Right atrium auricular region (tissue), 2 donors: ENCODE results near the gene PNLDC1. TPM values are rescaled to one million over a fixed set of nuclear protein-coding genes. Genes with fewer than 3 reads are reported as not detected.
A peak's percentile ranks its signal among the peaks of the same experiment; 100 is the strongest.

Source experiments
- DNase-seq: peaks from one replicate; pipeline ENCODE4 v3.0.0-alpha.2; 2019; ENCODE audit warnings: low spot score
- H3K27ac ChIP-seq, 2 donors: fragments of 200-600 bp; sonication (generic); 1 replicate in 1 of 2; 2 replicates in 1 of 2; pipeline ENCODE4 v1.5.1; 2016 to 2019
- H3K27me3 ChIP-seq, 2 donors: fragments of 200-600 bp; sonication (generic); one replicate each; pipeline versions ENCODE4 v1.5.1 to v1.6.0; 2017 to 2019
- H3K36me3 ChIP-seq: fragments of 200-600 bp; sonication (generic); one replicate; pipeline ENCODE4 v1.5.1; 2016
- H3K4me1 ChIP-seq, 2 donors: fragments of 200-600 bp; sonication (generic); one replicate each; pipeline versions ENCODE4 v1.5.1 to v1.6.0; 2017 to 2019
- H3K4me3 ChIP-seq, 2 donors: fragments of 200-600 bp; sonication (generic); 1 replicate in 1 of 2; 2 replicates in 1 of 2; pipeline ENCODE4 v1.5.1; 2017 to 2019; ENCODE audit warnings: mild to moderate bottlenecking in 1 of 2, moderate library complexity in 1 of 2
- H3K9me3 ChIP-seq, 2 donors: fragments of 200-600 bp; sonication (generic); one replicate each; pipeline ENCODE4 v1.5.1; 2019
- CTCF ChIP-seq, 2 donors: fragments of 200-600 bp; sonication (generic); IDR thresholded peaks; one replicate each; pipeline ENCODE4 v1.5.1; 2019; ENCODE audit warnings: antibody characterized with exemption in 2 of 2
- total RNA-seq, 2 donors: library from RNA; depleted of rRNA; stranded (reverse); fragments of >200 nt; gene quantifications; one replicate each; pipeline ENCODE4 v1.1.0, GENCODE V29; 2016

Gene PNLDC1
- total RNA-seq, 2 donors from 2014 or later = 0.33 TPM; not detected in 1

DNA sequence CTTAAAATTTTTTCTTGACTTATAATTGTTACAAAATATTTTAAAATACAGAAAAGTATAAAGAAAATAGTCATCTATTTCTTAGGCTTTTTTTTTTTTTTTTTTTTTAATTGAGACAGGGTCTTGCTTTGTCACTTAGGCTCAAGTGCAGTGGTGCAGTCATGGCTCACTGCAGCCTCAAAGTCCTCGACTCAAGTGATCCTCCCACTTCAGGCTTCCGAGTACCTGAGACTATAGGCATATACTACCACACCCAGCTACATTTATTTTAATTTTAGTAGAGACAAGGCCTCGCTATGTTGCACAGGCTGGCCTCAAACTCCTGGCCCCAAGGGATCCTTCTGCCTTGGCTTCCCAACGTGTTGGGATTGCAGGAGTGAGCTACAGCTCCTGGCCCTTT is 43.6 kb upstream of the PNLDC1 start:
- no peaks in the 10 kb centered on the region for H3K27me3 ChIP-seq
- no peak overlapping the region for H3K27ac ChIP-seq
- H3K4me3 ChIP-seq = no peak overlapping the region
- no peaks in the 10 kb centered on the region for H3K9me3 ChIP-seq
- H3K4me1 ChIP-seq = peaks cover 0 to 10% of the 10 kb centered on the region in 2 donors
- TF ChIP-seq CTCF (IDR thresholded peaks at IDR 0.05) = no peak
- DNase-seq = no peak
- peaks cover 43% of the 10 kb centered on the region for H3K36me3 ChIP-seq

DNA sequence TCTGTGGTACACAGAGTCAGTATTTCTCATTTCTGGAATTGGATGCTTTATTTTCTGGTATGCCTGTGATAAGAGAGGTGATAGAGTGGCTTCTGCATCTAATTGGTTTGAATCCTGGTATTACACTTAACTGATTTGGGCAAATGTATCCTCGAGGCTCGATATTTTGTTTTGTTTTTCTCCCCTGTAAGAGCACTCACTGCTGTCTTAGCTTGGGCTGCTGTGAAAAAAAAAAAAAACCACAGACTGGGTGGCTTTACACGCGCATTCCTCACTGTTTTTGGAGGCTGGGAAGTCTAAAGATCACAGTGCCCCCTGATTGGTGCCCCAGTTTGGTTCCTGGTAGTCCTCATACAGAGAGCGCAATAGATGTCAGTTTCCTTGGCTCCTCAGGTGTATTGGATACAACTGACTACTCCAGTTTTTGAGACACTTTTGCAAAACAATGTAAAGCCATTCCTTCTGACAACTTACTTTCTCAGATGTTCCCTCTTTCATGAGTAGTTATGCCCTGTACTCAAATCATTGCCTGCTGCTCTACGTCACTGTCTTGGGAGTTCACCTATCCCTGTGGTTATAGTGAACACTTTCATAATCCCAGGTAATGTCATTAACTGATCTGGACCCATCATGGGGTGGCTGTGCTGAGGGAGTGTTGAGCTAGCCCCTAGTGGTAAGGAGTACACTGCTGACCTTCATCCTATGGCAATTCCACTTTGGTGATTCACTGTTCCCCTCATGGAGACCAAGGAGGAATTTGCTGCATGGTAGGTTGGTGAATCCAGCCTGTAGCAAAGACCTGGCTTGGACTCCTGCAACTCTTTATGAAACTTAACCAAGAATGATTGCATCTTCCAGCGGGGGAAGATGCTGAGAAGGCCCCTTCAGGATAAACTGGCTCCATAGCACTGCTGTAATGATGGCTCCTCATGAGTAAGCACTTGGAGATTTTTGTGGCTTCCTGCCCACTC is 41.8 kb upstream of the PNLDC1 start:
- Histone ChIP-seq H3K4me3 (no peak overlapping the region), H3K27me3 (no peaks in the 10 kb centered on the region), H3K36me3 (peaks cover 28% of the 10 kb centered on the region), H3K4me1 (peaks cover 0 to 18% of the 10 kb centered on the region in 2 donors), H3K9me3 (no peaks in the 10 kb centered on the region), H3K27ac (no peak overlapping the region)
- TF ChIP-seq CTCF (IDR thresholded peaks at IDR 0.05) = no peak
- DNase-seq = no peak

GRCh38 chr6:159759645-159760044 is 40.4 kb upstream of the PNLDC1 start:
- DNase-seq = no peak
- H3K4me1 ChIP-seq = peaks cover 0 to 18% of the 10 kb centered on the region in 2 donors
- no peak overlapping the region for H3K27ac ChIP-seq
- peaks cover 18% of the 10 kb centered on the region for H3K36me3 ChIP-seq
- H3K27me3 ChIP-seq = no peaks in the 10 kb centered on the region
- TF ChIP-seq CTCF (IDR thresholded peaks at IDR 0.05) = no peak
- H3K9me3 ChIP-seq = no peaks in the 10 kb centered on the region
- no peak overlapping the region for H3K4me3 ChIP-seq

DNA sequence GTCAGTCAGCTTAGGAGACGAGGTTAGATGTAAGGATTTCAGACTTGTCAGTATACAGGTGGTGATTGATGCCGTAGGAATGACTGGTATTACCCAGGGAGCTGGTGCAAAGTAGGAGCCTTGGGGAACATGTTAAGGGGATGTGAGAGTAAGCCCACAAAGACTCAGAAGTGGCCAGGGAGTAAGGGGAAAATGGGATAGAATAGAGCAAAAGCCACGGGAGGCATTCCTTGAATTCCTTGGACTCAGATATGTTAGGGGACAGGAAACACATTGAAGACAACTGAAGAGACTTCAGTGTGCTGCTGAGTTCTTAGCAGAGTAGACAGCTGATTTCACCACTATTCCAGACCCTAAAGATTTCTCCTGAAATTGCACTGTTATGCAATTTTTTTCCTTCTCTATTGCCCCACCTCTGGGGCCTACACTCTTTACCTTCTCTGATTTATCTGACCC is 39.4 kb upstream of the PNLDC1 start:
- Histone ChIP-seq H3K27ac (peak overlapping the region; percentile 98 to 99), H3K4me3 (no peak overlapping the region), H3K9me3 (no peaks in the 10 kb centered on the region), H3K4me1 (peaks cover 0 to 18% of the 10 kb centered on the region in 2 donors), H3K36me3 (peaks cover 8% of the 10 kb centered on the region), H3K27me3 (no peaks in the 10 kb centered on the region)
- TF ChIP-seq CTCF (IDR thresholded peaks at IDR 0.05) = no peak
- DNase-seq = no peak

DNA sequence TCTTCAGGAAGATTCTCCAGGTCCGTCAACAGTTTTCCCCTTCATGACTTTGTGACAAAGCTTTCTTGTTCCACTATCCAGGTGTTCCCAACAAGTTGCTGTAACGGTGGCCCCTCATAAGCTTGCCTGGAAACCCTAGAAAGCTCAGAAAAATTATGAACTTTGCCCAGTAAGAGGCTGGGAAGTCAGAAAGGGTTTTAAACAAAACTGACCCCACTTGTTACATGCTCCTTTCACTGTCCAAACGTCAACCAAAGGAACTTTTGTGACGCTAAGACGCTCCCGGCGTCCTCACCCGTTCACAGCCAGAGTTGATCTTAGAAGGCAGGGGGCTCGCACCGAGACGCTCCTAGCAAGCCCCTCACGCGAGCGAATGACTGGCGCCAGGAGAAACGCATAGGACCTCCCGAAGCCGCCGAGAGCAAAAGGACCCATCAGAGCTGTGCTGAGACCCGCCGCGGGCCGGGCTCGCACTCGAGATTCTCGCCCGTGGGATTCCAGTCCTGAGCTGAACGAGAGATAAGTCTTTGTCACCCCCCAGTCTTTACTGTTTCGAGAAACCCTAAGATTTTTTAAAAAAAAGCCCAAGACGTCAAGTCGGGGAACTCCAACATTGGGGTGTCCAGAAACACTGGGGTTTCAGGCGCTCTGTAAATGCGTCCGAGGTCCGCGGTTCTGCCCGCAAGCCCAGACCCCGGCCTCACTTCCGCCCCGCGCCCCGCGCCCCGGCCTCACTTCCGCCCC is 38.8 kb upstream of the PNLDC1 start:
- TF ChIP-seq CTCF (IDR thresholded peaks at IDR 0.05) = no peak
- Histone ChIP-seq H3K27me3 (no peaks in the 10 kb centered on the region), H3K9me3 (no peaks in the 10 kb centered on the region), H3K27ac (peak overlapping the region; percentile 98 to 99), H3K4me1 (peaks cover 0 to 18% of the 10 kb centered on the region in 2 donors), H3K4me3 (peak overlapping the region; percentile 81 to 97), H3K36me3 (peaks cover 3% of the 10 kb centered on the region)
- DNase-seq = no peak
